IPS-20b (cell line): ENCODE data around the gene ISG15.
"Not testable (repeated sequence)": the region's sequence is repeated elsewhere in the genome, so short reads cannot be mapped to it uniquely, and the experiment has no call there.

Source experiments
- H3K27ac ChIP-seq: one replicate; pipeline ENCODE4 v1.5.1; 2013; ENCODE audit warnings: low read length
- H3K27me3 ChIP-seq: 2 replicates; pipeline ENCODE4 v1.6.1; 2013; ENCODE audit warnings: mild to moderate bottlenecking, low read length, inconsistent platforms; ENCODE audit not compliant: insufficient read depth
- H3K36me3 ChIP-seq: 2 replicates; pipeline ENCODE4 v1.6.1; 2013; ENCODE audit warnings: low read depth, mild to moderate bottlenecking, inconsistent platforms, low read length, moderate library complexity; ENCODE audit not compliant: insufficient read depth
- H3K4me1 ChIP-seq: 2 replicates; pipeline ENCODE4 v1.6.1; 2013; ENCODE audit warnings: mild to moderate bottlenecking, control low read depth, inconsistent platforms, low read length, moderate library complexity; ENCODE audit not compliant: insufficient read depth
- H3K4me3 ChIP-seq: 2 replicates; pipeline ENCODE4 v1.5.1; 2013; ENCODE audit warnings: mild to moderate bottlenecking, low read length, inconsistent platforms
- H3K9ac ChIP-seq: 2 replicates; pipeline ENCODE4 v1.6.1; 2013; ENCODE audit warnings: low read depth, mild to moderate bottlenecking, inconsistent platforms, low read length, moderate library complexity
- H3K9me3 ChIP-seq: 2 replicates; pipeline ENCODE4 v1.6.1; 2013; ENCODE audit warnings: mild to moderate bottlenecking, low read depth, low read length, inconsistent platforms; ENCODE audit not compliant: insufficient read depth

Gene ISG15

DNA sequence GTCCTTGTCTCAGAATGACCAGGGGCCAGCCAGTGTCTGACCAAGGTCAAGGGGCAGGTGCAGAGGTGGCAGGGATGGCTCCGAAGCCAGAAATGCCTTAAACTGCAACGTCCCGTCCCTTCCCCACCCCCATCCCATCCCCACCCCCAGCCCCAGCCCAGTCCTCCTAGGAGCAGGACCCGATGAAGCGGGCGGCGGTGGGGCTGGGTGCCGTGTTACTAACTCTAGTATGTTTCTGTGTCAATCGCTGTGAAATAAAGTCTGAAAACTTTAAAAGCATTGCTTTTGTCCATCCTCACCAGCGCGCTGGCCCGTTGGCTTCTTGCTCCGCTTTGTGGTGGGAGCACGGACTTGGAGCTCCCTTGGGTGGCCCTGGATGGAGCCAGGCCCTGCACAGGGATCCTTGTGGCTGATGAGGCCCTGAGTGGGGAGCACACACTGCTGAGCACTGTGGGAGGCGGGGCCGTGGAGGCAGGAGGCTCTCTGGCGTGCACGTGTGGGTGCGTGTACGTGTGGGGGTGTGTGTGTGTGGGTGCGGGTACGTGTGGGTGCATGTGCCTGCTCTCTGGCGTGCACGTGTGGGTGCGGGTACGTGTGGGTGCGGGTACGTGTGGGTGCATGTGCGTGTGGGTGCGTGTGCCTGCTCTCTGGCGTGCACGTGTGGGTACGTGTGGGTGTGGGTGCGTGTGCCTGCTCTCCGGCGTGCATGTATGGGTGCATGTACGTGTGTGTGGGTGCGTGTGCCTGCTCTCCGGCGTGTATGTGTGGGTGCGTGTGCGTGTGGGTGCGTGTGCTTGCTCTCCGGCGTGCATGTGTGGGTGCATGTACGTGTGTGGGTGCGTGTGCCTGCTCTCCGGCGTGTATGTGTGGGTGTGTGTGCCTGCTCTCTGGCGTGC lies 42.8 kb downstream of the ISG15 start:
- H3K36me3 ChIP-seq: peaks cover 31% of the 10 kb centered on the region
- H3K9me3 ChIP-seq: no peaks in the 10 kb centered on the region
- no peak overlapping the region for H3K4me3 ChIP-seq
- no peaks in the 10 kb centered on the region for H3K4me1 ChIP-seq
- H3K27ac ChIP-seq: no peak overlapping the region
- H3K27me3 ChIP-seq: peaks cover 37% of the 10 kb centered on the region
- no peak overlapping the region for H3K9ac ChIP-seq

DNA sequence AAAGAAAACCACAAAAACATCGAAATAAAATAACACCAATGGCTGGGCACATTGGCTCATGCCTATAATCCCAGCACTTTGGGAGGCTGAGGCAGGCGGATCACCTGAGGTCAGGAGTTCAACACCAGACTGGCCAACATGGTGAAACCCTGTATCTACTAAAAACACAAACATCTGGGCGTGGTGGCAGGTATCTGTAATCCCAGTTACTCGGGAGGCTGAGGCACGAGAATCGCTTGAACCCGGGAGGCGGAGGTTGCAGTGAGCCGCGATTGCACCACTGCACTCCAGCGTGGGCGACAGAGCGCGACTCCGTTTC lies 44.4 kb downstream of the ISG15 start:
- Histone ChIP-seq H3K36me3 (peaks cover 17% of the 10 kb centered on the region), H3K27me3 (peaks cover 53% of the 10 kb centered on the region)
- H3K27ac ChIP-seq, H3K9ac ChIP-seq, H3K4me1 ChIP-seq, H3K9me3 ChIP-seq, H3K4me3 ChIP-seq: not testable (repeated sequence)

DNA sequence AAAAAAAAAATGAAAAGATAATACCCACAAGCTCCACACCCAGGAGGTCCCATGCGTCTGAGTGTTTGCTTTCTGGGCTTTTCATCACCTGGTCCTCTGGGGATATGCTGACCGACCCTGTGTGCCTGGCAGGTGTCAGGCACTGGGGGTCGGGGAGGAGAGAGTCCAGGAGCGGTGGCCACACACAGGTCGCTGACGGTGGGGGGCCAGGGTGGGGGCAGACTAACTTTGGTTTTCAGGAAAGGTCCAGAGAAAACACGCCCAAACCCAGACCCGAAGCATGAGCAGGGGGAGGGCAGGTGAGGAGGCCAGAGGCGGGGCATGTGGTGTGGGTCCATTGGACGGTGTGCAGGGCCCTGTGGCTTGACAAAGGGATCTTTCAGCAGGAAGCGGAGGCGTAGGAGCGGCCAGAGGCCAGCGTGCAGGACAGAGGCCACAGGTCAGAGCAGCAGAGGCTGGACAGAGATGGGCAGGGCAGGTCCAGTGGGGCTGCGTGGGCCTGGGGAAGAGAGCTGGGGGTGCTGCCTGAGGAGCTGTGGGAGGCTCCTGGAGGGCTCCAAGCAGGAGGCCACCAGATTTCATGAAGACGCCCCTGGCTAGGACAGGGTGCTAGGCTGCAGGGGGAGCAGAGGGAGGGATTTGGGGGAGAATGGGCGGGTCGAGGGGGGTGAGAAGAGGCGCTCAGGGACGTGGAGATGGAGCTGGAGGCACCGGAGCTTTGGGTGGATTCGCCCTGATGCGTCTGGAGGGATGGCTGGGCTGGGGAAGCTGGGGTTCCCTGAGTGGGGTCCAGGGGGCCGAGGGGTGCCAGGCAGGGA lies 45.0 kb downstream of the ISG15 start:
- H3K27me3 ChIP-seq: peaks cover 59% of the 10 kb centered on the region
- peak overlapping the region; percentile 63 for H3K4me3 ChIP-seq
- no peak overlapping the region for H3K27ac ChIP-seq
- H3K9ac ChIP-seq: no peak overlapping the region
- no peaks in the 10 kb centered on the region for H3K4me1 ChIP-seq
- H3K9me3 ChIP-seq: no peaks in the 10 kb centered on the region
- H3K36me3 ChIP-seq: peaks cover 11% of the 10 kb centered on the region

DNA sequence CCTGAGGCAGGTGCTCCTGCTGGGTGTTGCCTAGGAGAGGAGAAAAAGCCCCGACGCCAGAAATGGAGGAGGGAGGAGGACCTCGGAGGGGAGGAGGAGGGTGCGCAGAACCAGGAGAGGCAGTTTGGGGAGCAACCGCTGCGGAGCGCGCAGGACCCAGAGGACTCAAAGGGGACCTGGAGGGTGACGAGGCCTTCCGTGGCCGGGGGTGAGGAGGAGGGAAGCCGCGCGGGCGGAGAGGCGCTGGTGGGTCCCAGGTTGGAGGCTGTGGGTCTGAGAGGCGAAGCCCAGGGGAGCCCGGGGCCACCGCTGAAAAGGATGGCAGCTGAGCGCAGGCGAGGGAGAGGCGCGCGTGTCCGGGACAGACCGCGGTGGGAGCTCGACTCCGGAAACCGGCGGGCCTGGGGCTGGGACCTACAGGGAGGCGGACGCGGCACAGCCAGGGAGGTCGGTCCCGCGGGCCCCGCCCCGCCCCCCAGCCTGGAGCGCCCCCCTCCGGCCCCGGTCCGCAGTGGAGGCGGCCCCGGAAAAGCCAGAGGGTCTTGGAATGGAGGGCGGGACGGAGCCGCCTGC lies 45.7 kb downstream of the ISG15 start:
- Histone ChIP-seq H3K4me3 (peak overlapping the region; percentile 63), H3K27me3 (peaks cover 65% of the 10 kb centered on the region), H3K36me3 (peaks cover 8% of the 10 kb centered on the region), H3K4me1 (no peaks in the 10 kb centered on the region; the same call in 1 of the 2 replicates), H3K9ac (no peak overlapping the region), H3K9me3 (no peaks in the 10 kb centered on the region), H3K27ac (no peak overlapping the region)

DNA sequence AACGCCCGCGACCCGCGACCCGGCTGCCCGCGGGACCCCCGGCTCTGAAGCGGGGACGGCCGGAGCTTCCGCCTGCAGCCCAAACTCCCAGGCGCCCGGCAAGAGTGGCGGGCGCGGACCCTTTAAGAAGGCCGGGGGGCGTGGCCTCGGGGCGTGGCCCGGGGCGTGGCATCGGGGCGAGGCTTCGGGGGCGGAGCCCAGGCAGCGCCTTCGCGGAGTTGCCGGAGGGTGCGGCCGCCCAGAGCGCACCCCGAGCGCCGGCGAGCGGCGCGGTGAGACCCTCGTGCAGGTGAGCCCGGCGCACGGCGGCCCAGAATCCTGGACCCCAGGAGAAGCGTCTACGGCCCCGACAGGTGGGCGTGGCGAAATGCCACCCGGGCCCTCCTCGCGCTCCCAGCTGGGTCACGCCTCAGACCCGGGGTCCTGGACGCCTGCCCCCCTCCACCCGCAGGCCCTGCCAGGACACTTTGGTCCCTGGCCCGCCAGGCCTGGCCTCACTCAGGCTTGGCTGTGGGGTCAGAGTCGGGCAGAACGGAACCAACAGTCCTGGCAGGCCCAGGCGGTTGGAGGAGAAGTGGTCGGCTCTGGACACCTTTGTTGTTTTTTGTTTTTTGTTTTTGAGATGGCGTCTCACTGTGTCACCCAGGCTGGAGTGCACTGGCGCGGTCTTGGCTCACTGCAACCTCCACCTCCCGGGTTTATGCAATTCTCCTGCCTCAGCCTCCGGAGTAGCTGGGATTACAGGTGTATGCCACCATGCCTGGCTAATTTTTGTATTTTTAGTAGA lies 46.4 kb downstream of the ISG15 start:
- Histone ChIP-seq H3K4me1 (no peaks in the 10 kb centered on the region; the same call in 1 of the 2 replicates), H3K4me3 (peak overlapping the region; percentile 63; the same call in 1 of the 2 replicates), H3K36me3 (peaks cover 1% of the 10 kb centered on the region; the same call in 1 of the 2 replicates), H3K9me3 (no peaks in the 10 kb centered on the region), H3K9ac (no peak overlapping the region), H3K27me3 (peaks cover 71% of the 10 kb centered on the region), H3K27ac (no peak overlapping the region)

DNA sequence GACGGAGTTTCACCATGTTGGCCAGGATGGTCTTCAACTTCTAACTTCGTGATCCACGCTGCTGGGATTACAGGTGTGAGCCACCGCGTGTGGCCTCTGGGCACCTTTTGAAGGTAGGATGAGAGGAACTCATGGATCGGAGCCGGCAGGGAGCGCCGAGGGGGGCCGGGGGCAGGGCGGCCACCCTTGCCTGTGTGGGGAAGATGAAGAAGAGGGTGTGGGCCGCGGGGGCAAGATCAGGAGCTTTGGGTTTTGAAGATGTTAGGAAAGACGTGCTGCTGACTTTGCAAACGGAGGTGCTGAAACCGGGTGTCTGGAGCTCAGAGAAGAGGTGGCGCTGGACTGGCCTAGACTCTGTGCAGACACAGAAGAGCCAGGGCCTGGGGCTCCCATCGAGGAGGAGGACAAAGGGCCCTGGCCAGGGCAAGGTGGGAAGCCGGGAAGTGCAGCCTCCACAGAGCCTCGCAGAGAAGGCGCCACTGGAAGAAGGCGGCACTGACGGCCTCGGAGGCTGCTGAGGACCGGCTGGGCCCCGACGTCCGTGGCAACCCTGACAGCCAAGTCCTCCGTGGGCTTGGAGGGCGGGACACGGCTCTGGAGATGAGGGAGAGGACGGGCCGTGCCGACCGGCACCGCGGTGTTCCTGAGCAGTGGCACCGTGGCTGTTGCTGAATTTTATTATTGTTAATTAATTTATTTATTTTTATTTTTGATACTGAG lies 47.1 kb downstream of the ISG15 start:
- no peaks in the 10 kb centered on the region; the same call in 1 of the 2 replicates for H3K4me1 ChIP-seq
- no peaks in the 10 kb centered on the region for H3K9me3 ChIP-seq
- H3K36me3 ChIP-seq: no peaks in the 10 kb centered on the region; the same call in 1 of the 2 replicates
- no peak overlapping the region for H3K4me3 ChIP-seq
- no peak overlapping the region for H3K27ac ChIP-seq
- peaks cover 71% of the 10 kb centered on the region for H3K27me3 ChIP-seq
- no peak overlapping the region for H3K9ac ChIP-seq

DNA sequence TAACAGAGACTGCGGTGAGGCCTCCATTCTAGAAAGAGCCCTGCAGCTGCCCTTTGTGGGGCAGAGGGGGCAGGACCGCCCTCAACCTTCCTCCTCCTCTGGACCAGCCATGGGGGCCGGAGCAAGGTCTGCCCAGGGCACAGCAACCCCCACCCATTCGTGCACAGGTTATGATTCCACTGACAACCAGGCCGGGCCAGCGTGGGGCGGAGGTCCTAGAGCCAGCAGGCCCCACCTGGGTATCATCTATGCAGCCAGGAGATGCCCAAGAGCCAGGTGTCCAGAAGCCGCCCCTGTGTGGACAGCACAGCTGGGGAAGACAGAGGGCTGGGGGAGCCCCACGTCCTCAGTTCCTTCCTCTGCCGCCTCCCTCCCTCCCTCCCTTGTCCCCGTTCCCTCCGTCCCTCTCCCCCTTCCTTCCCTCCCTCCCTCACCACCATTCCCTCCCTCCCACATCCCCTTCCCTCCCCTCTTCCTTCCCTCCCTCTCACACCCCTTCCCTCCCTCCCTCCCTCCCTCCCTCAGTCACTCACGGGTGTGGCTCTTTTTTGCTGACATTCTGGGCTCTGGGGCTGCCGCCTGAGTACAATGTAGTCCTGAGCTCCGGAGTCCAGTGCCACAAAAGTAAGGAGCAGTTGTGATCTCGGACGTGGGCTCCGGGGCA lies 48.5 kb downstream of the ISG15 start:
- no peaks in the 10 kb centered on the region for H3K9me3 ChIP-seq

DNA sequence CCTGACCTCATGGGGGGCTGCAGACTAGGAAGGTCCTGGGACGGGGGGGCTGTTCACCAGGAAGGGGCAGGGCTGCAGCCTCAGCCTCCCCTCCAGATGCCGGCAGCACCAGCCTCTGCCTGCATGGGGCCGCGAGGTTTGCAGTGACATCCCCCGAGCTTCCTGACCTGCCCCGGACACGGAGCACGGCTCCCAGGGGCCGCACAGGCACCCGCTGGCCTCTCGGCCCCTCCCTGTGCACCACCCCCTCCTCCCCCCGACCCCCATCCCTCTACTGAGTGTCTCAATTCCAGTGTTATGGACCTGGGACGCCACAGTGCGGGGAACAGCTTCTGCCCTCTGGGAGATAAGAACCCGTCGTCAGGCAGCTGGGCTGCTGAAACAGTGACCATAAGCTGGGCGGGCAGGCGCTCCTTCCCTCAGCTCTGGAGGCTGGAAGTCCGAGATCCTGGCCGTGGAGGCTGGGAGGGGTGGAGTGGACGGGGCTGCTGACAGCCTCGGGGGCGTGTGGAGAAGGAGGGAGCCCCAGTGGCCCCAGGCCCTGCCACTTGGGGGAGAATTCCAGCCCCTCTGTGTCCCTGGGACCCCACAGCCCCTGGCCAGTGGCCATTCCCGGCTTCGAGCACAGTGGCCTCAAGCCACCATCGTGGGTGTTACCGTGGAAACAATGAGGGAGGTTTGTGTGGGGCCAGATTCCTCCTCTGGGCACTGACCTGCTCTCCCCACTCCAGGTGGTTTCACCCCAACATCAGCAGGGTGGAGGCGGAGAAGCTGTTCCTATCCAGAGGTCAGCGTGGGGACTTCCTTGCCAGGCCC lies 49.3 kb downstream of the ISG15 start:
- Histone ChIP-seq H3K4me3 (no peak overlapping the region), H3K9ac (no peak overlapping the region), H3K9me3 (no peaks in the 10 kb centered on the region), H3K27ac (no peak overlapping the region), H3K4me1 (no peaks in the 10 kb centered on the region; the same call in 1 of the 2 replicates), H3K36me3 (no peaks in the 10 kb centered on the region), H3K27me3 (peaks cover 71% of the 10 kb centered on the region)

More for the DNA sequence above, 48.5 kb downstream of the ISG15 start:
- Histone ChIP-seq H3K27ac (no peak overlapping the region), H3K36me3 (no peaks in the 10 kb centered on the region), H3K27me3 (peaks cover 75% of the 10 kb centered on the region), H3K4me3 (no peak overlapping the region), H3K4me1 (no peaks in the 10 kb centered on the region; the same call in 1 of the 2 replicates), H3K9ac (no peak overlapping the region)

DNA sequence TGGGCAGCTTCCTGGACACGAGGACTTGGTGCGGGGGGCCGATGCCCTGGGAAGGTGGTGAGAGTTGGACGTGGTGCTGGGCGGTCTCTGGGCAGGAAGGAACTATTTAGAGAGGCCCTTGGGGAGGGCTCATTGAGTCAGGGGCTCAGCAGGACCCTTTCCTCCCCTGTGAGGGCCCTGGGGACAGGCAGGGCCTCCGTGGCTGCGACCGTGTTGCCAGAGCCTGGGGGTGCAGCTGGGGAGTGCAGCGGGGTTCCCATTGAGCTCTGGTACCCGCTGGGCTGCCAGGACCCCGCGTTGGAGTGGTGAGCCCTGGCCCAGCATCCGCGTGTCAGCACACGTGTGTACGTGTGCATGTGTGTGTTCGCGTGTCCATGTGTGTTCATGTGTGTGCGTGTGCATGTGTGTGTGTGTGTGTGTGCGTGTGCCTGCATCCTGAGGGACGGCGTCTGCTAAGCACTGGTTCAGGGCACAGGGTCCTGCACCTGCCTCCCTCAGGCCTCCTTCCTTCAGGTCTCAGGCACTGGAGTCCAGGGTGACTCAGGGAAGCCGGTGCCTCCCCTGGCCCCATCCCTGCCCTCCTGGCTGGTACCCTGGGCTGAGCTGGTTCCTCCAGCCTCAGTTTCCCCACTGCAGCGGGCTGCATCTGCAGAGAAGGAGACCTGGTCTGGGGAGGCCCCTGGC lies 50.1 kb downstream of the ISG15 start:
- H3K36me3 ChIP-seq: no peaks in the 10 kb centered on the region
- no peak overlapping the region for H3K27ac ChIP-seq
- H3K4me3 ChIP-seq: no peak overlapping the region
- no peaks in the 10 kb centered on the region; the same call in 1 of the 2 replicates for H3K4me1 ChIP-seq
- H3K27me3 ChIP-seq: peaks cover 71% of the 10 kb centered on the region
- H3K9ac ChIP-seq: no peak overlapping the region
- no peaks in the 10 kb centered on the region for H3K9me3 ChIP-seq
